HT-29 (cell line): ENCODE measurements around the gene C1QTNF1. TPM values are rescaled to one million over a fixed set of nuclear protein-coding genes. Genes with fewer than 3 reads are reported as not detected.

Experiments used
- DNase-seq: peaks from one replicate; pipeline ENCODE4 v3.0.0-alpha.2; 2015; ENCODE audit warnings: low spot score
- total RNA-seq: library from RNA; depleted of rRNA; stranded (reverse); fragments of >200 nt; shearing (Covaris generic); gene quantifications from 2 replicates; pipeline ENCODE4 v1.2.3, GENCODE V29; 2014

Gene C1QTNF1
- total RNA-seq, 1 experiment from 2014 or later: 7.5 TPM

GRCh38 chr17:79039171-79039570 lies 15.2 kb downstream of the C1QTNF1 start:
- DNase-seq: no peak

GRCh38 chr17:79039886-79040285 lies 15.9 kb downstream of the C1QTNF1 start:
- no peak for DNase-seq

- DNase-seq: no peak
Measured at GRCh38 chr17:79041041-79041570, 17.1 kb downstream of the C1QTNF1 start.

DNA sequence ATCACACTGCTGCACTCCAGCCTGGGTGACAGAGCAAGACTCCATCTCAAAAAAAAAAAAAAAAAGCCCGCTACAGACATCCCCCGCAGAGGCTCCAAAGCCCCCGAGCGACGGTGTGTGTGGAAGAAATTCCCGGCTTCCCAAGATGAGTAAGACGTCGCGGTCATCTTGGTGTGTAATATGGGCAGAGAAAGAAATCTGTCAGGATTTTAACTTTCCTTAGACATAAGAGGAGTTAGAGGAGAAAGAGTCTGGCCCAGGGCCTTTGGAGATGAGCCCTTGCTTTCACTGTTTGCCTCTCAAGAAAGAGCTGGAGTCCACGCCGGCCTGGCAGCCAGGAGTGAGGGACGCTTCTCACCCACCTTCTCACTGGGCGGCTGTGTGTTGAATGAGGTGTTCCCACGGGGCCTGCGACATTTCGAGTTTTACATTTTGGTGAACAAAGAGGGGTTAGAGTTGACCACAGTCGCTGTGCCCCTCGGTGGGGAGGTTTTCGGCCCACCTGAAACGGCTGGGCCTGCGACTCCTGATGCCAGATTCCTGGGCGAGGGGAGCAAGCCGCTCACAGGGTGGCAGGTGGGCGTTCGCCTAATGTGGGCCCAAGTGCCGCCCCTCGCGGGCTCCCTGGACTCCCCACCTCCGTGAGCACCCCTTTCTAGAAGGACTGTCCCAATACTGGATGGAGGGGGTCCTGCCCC lies 17.9 kb downstream of the C1QTNF1 start:
- DNase-seq: no peak

DNA sequence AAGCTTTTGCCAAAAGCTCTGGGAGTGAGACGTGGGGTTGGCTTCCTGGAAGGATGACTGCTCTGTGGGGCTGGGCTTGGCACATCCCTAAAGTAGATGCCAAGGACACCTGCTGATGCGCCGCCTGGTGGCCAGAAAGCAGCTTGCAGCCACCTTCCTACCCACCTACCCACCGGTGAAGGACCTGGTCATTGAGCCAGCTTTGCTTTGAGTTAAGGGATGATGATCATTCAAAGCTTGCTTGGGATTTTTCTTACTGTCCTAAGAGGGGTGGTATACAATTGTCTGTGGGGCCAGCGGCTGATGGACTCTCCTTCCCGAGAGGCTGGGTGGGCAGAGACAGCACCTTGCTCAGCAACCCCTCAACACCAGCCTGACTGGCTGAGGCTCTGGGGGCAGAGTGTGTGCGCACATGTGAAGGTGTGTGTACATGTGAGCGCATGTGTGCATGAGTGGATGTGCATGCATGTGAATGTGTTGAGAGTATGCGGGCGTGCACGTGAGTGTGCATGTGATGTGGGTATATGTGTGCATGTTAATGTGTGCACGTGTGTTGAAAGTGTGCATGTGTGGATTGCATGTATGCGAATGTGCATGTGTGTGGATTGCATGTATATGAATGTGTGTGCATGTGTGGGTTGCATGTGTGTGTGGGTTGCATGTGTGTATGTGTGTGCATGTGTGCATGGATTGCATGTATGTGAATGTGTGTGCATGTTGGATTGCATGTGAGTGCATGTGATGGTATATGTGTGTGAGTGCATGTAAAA lies 18.6 kb downstream of the C1QTNF1 start:
- DNase-seq: peak; percentile 86

- DNase-seq: no peak
Measured at GRCh38 chr17:79043191-79043930, 19.4 kb downstream of the C1QTNF1 start.

- no peak for DNase-seq
Measured at GRCh38 chr17:79043931-79044320, 20.0 kb downstream of the C1QTNF1 start.

GRCh38 chr17:79044462-79044861 lies 20.5 kb downstream of the C1QTNF1 start:
- no peak for DNase-seq

GRCh38 chr17:79045001-79045729 lies 21.2 kb downstream of the C1QTNF1 start:
- no peak for DNase-seq

- DNase-seq: peak; percentile 82
Measured at GRCh38 chr17:79045842-79046196, 21.9 kb downstream of the C1QTNF1 start.

GRCh38 chr17:79046197-79046915 lies 22.4 kb downstream of the C1QTNF1 start:
- no peak for DNase-seq

DNA sequence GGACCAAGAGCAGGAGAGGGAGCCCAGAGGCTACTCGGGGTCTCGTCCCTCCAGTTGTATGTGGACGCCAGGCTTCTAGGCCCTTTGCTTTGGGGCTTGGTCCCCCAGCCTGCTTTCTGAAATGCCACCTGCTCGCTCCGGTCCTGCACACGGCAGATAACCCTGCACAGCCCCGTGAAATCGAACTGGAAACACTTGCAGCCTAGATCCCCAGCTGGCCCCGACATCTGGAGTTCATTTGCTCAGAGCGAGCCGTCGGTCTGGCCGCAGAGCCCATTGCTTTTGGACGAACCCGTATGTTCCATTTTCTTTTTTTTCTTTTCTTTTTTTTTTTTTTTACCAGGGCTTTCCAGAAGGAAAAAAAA lies 22.9 kb downstream of the C1QTNF1 start:
- no peak for DNase-seq

DNA sequence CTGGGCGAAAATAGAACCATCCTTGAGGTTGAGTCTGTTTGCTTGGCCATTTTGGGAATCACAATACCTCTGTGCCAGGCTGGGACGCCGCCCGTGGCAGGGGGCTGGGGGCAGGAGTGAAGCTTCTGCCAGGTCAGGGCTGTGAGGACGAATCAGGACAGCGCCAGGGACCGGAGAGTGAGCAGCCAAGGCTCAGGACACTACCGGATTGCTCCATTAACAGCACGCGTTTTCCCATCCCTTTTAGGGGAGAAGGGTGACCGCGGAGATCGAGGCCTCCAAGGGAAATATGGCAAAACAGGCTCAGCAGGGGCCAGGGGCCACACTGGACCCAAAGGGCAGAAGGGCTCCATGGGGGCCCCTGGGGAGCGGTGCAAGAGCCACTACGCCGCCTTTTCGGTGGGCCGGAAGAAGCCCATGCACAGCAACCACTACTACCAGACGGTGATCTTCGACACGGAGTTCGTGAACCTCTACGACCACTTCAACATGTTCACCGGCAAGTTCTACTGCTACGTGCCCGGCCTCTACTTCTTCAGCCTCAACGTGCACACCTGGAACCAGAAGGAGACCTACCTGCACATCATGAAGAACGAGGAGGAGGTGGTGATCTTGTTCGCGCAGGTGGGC lies 23.4 kb downstream of the C1QTNF1 start:
- DNase-seq: no peak

GRCh38 chr17:79047923-79048825 lies 24.2 kb downstream of the C1QTNF1 start:
- no peak for DNase-seq

- DNase-seq: no peak
Measured at GRCh38 chr17:79048826-79049755, 25.1 kb downstream of the C1QTNF1 start.

DNA sequence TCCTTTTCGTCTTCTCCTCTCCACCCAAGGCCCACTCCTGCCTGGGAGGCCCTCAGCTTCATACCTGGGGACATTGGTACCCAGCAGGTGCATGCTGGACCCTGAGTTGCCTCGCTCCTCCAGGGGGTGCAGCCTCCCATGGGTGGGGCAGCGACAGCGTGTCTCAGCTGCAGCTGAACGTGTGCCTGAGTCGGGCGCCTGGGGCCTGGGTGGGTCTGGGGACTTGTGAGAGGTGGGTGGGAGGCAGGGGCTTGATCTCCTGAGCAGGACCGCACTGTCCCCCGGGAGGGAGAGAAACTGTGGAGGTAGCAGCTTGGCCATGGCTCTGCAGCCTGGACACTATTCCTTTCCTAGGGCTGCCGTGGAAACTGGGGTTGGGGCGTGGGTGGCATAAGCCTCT lies 25.9 kb downstream of the C1QTNF1 start:
- DNase-seq: no peak

- no peak for DNase-seq
Measured at GRCh38 chr17:79050551-79050950, 26.6 kb downstream of the C1QTNF1 start.

DNA sequence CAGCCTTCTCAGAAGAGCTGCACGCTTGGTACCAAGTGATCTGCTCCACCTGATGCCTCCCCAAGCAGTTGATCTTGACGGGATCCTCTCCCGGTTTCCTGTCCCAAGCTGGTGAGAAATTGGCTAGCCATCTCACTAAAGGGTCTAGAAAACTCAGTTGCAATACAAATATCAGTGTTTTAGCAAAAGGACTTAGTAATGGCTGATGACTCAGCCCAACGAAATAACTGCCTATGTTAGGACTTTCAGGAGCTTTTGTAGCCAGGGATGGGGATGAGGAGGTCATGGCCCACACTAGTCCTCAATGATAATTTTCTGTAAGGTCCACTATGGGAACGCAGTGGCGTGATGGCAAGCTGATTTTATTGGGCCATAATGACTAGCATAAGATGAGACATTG lies 27.3 kb downstream of the C1QTNF1 start:
- no peak for DNase-seq
